Esophagus (tissue), 2 donors: ENCODE data around the gene ZSCAN1. TPM values are rescaled to one million over a fixed set of nuclear protein-coding genes. Genes with fewer than 3 reads are reported as not detected.

Experiments
- H3K27ac ChIP-seq, 2 donors: one replicate each; pipeline ENCODE4 v1.5.1; 2013; ENCODE audit warnings: low read depth in 2 of 2, mild to moderate bottlenecking in 2 of 2, inconsistent platforms in 1 of 2, low read length in 1 of 2, moderate library complexity in 1 of 2
- H3K27me3 ChIP-seq, 2 donors: one replicate each; pipeline ENCODE4 v1.6.1; 2013; ENCODE audit warnings: low read length in 2 of 2, control low read depth in 1 of 2, mild to moderate bottlenecking in 1 of 2; ENCODE audit not compliant: insufficient read depth in 2 of 2, control insufficient read depth in 1 of 2
- H3K36me3 ChIP-seq, 2 donors: one replicate each; pipeline ENCODE4 v1.6.1; 2013; ENCODE audit warnings: low read length in 1 of 2; ENCODE audit not compliant: control insufficient read depth in 2 of 2, insufficient read depth in 2 of 2
- H3K4me1 ChIP-seq, 2 donors: one replicate each; pipeline ENCODE4 v1.6.1; 2013; ENCODE audit warnings: low read length in 1 of 2; ENCODE audit not compliant: control insufficient read depth in 2 of 2, insufficient read depth in 2 of 2
- H3K4me3 ChIP-seq, 2 donors: one replicate each; pipeline ENCODE4 v1.5.1; 2013; ENCODE audit warnings: low read length in 2 of 2, mild to moderate bottlenecking in 2 of 2, low read depth in 1 of 2, moderate library complexity in 1 of 2
- H3K9me3 ChIP-seq, 2 donors: one replicate each; pipeline ENCODE4 v1.6.1; 2013; ENCODE audit warnings: mild to moderate bottlenecking in 2 of 2, low read depth in 1 of 2, low read length in 1 of 2, moderate library complexity in 1 of 2; ENCODE audit not compliant: control insufficient read depth in 2 of 2, insufficient read depth in 1 of 2
- WGBS, 2 donors: extraction: QIAGEN DNeasy Blood & Tissue Kit; methylation state at CpG; one replicate each; pipeline ENCODE4 v1.1.7; 2013; 5-methylcytosine and 5-hydroxymethylcytosine counted together
- polyA plus RNA-seq, 2 donors: library from polyadenylated mRNA; stranded (reverse); fragments of 200-250 nt; gene quantifications; one replicate each; pipeline ENCODE4 v1.2.3, GENCODE V29; 2013
- donor health status: healthy with polysubstance abuse.
- donor health status: Bipolar disorder and iron deficiency.

Gene ZSCAN1
- polyA plus RNA-seq, 2 donors = 0.05 TPM; not detected in 1

DNA sequence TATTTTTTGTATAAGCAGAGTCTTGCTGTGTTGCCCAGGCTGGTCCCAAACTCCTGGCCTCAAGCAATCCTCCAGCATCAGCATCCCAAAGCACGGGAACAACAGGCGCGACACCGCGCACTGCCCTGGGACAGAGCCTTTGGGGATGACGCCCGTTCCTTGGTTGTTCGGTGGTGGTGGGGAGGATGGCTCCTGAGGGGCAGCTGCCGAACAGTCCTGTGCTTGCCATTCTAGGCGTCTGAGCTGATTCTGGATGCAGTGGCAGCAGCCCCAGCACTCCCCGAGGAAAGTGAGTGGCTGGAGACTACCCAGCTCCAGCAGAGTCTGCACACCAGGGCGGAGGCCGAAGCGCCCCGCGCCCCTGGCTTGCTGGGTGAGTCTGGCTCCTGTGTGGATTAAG lies 18.4 kb downstream of the ZSCAN1 start:
- Histone ChIP-seq H3K27me3 (no peaks in the 10 kb centered on the region), H3K9me3 (peaks cover 14 to 55% of the 10 kb centered on the region in 2 donors), H3K27ac (no peak overlapping the region), H3K4me3 (no peak overlapping the region), H3K4me1 (no peaks in the 10 kb centered on the region), H3K36me3 (no peaks in the 10 kb centered on the region)
- 96 to 97% methylated on average over 16 of the region's 16 CpGs for WGBS, 2 donors

DNA sequence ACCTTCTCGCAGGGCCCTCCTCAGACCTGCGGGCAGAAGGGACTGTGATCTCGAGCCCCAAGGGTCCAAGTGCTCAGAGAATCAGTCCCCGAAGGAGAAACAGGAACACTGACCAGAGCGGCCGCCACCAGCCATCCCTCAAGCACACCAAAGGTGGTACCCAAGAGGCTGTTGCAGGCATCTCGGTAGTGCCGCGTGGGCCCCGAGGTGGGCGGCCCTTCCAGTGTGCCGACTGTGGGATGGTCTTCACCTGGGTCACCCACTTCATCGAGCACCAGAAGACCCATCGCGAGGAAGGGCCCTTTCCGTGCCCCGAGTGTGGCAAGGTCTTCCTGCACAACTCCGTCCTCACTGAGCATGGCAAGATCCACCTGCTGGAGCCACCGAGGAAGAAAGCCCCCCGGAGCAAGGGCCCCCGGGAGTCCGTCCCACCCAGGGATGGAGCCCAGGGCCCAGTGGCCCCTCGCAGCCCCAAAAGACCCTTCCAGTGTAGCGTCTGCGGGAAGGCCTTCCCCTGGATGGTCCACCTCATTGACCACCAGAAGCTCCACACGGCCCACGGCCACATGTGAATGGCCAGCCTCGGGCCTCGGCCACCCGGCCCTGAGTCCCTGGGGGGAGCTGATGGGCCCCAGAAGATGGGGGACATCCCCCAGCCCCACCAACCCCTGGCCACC lies 19.8 kb downstream of the ZSCAN1 start:
- WGBS, 2 donors = 92 to 93% methylated on average over 30 of the region's 30 CpGs
- Histone ChIP-seq H3K4me3 (no peak overlapping the region), H3K9me3 (peaks cover 9 to 52% of the 10 kb centered on the region in 2 donors), H3K27me3 (no peaks in the 10 kb centered on the region), H3K36me3 (no peaks in the 10 kb centered on the region), H3K4me1 (no peaks in the 10 kb centered on the region), H3K27ac (no peak overlapping the region)

DNA sequence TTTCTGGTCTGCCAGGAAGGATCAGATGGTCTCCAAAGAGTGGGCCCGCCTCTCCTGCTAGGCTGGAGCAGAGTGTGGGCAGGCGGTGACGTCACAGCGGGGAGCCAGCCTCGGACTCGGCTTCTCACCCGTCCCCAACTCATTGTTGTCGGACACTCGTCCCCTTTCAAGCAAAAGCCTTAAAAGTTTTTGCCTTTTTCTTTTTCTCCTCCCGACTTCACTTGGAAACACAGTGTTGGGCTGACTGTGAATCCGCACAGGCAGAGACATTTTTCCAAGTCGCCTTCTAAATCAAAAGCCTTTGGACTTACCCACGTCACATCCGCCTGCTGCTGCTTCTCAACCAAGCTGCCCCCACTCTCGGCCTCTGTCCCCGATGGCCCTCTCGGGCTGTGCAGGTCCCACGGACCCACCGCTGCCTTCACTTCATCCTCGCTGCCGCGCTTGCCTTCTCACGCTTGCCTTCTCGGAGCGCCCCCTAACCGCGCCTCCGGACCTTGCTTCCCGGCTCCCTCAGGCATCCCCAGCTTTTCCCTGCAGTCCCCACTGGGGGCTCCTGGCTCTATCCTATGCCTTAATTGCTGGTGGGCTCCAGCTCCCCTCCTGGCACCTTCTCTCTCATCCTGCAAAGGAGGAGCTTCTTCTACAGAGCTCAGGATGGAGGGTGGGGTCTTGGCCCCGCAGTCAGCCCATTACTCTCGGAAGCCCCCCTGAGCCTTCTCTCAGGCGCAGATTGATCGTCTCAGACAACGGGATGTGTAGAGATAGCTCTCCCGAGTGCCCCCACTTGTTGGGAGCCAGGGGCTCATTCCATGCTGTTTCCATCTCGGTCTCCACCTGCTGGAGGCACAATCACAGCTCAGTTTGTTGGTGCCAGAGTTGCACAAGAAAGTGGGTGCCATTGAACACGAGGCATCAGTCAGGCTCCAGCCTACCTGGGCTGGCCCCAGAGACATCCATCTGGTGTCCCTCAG lies 21.4 kb downstream of the ZSCAN1 start:
- H3K4me3 ChIP-seq = peak overlapping the region; percentile 27 to 31
- peaks cover 6 to 55% of the 10 kb centered on the region in 2 donors for H3K9me3 ChIP-seq
- 26 to 36% methylated on average over 37 of the region's 37 CpGs for WGBS, 2 donors

DNA sequence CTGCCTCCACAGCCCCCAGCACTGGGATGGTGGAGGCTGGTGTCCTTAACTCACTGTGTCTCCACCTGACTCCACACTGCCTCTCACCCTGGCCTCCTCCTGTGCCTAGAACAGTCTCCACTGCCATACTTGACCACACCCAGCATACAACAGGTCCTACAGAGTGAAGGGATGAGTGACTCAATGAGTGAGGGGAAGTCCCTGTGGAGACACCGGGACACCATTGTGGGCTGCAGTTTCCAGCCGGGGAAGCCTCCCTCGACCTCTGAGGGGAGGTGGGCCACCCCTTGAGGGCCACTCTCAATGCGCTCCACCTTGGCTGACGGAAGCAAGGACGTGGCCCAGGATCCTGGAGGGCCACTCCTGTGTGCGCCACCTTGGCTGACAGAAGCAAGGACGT lies 22.4 kb downstream of the ZSCAN1 start:
- Histone ChIP-seq H3K4me1 (peaks cover 0 to 5% of the 10 kb centered on the region in 2 donors), H3K27me3 (no peaks in the 10 kb centered on the region)

More for the DNA sequence above, 21.4 kb downstream of the ZSCAN1 start:
- peaks cover 0 to 5% of the 10 kb centered on the region in 2 donors for H3K4me1 ChIP-seq
- no peaks in the 10 kb centered on the region for H3K27me3 ChIP-seq
- no peaks in the 10 kb centered on the region for H3K36me3 ChIP-seq
- H3K27ac ChIP-seq = peak overlapping the region in 1 of 2 donors; percentile 6

DNA sequence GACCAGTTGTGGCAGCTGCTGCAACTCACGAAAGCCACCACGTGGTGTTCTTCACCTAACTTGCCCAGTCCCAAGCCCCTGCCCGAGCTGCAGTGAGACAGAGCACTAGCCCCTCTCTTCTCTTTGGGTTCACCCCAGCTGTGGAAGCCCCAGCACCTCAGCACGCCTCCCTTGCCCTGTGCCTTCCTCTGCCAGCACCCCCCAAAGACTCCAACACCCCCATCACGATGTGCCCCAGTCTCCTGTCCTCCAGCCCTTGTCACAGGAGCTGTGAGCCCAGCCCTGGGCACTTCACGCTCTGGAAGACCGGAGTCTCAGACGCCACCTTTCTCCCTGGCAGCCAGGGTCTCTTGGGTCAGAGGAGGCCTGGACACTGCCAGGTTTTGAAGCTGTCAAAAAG lies 23.0 kb downstream of the ZSCAN1 start:
- WGBS, 2 donors = 85 to 89% methylated on average over 8 of the region's 8 CpGs
- H3K4me1 ChIP-seq = peaks cover 0 to 5% of the 10 kb centered on the region in 2 donors
- H3K27me3 ChIP-seq = no peaks in the 10 kb centered on the region
- no peak overlapping the region for H3K4me3 ChIP-seq
- peaks cover 3 to 49% of the 10 kb centered on the region in 2 donors for H3K9me3 ChIP-seq
- H3K36me3 ChIP-seq = no peaks in the 10 kb centered on the region
- no peak overlapping the region for H3K27ac ChIP-seq

More for the DNA sequence above, 22.4 kb downstream of the ZSCAN1 start:
- no peaks in the 10 kb centered on the region for H3K36me3 ChIP-seq
- peaks cover 3 to 54% of the 10 kb centered on the region in 2 donors for H3K9me3 ChIP-seq
- no peak overlapping the region for H3K4me3 ChIP-seq
- 90 to 91% methylated on average over 7 to 8 of the region's 8 CpGs for WGBS, 2 donors
- H3K27ac ChIP-seq = no peak overlapping the region

DNA sequence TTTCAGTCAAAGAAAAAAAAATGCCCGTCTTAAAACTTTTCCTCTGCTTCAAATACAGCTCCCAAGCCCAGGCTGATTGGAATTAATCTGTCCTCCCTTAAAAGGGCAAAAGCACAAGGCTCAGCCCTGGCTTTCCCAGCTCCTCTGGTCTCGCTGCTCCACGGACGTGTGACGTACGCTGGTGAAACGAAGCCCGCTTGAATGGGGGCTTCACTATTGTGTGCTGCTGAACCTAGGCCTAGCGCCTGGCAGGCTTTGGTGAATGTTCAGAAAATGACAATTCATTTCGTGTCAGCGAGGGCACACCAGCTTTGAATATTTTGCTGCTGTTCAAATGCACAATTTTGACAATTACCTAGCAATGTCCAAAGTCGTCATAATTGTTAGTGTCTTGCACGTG lies 24.6 kb downstream of the ZSCAN1 start:
- H3K9me3 ChIP-seq = peaks cover 6 to 42% of the 10 kb centered on the region in 2 donors
- peaks cover 0 to 2% of the 10 kb centered on the region in 2 donors for H3K36me3 ChIP-seq
- WGBS, 2 donors = 81 to 87% methylated on average over 13 of the region's 13 CpGs
- no peak overlapping the region for H3K4me3 ChIP-seq
- H3K4me1 ChIP-seq = peaks cover 0 to 5% of the 10 kb centered on the region in 2 donors
- no peaks in the 10 kb centered on the region for H3K27me3 ChIP-seq
- peak overlapping the region; percentile 76 to 92 for H3K27ac ChIP-seq

DNA sequence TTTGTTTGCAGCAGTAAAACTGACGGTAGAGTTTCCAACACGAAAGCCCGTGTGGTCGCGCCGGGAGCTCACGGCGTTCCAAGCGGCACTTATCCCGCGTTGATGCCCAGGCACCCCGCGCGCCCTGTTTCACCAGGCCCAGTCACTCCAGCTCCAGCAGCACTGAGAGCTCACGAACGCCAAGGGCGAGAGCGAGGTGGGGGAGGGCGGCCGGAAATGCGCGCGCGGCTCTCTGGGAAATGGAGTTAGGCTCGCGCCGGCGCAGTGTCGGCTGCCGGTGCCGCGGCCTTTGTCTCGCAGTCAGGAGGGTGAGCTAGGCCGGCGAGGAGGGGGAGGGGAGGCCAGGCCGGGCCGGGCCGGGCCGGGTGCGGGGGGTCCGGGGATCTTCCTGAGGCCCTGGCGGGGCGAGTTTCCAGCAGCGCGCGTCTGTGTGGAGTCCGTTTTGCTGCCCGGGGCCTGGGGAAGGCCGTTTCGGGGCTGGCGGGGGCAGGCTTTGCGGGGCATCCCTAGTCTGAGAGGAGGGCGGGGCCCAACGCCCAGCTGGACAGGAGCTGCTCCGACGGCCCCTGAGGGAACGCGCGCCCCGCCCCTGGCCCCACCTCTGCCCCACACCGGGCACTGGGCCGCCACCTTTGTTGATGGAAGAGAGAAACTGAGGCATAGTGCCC lies 25.3 kb downstream of the ZSCAN1 start, which contains the start of gene ZNF135:
Gene ZNF135, plus strand, starts transcription at position 280 of the 668 bp plus-strand sequence. CDS start 721 bp downstream, outside the sequence.
- peaks cover 6 to 43% of the 10 kb centered on the region in 2 donors for H3K9me3 ChIP-seq
- no peaks in the 10 kb centered on the region for H3K27me3 ChIP-seq
- peak within 1 kb of the TSS; percentile 64 to 77 for H3K4me3 ChIP-seq
- WGBS, 2 donors = 3% methylated on average over 61 to 62 of the region's 62 CpGs
- H3K27ac ChIP-seq = peak within 1 kb of the TSS; percentile 84 to 92
- peaks cover 0 to 5% of the 10 kb centered on the region in 2 donors for H3K4me1 ChIP-seq
- H3K36me3 ChIP-seq = peaks cover 0 to 5% of the 10 kb centered on the region in 2 donors

DNA sequence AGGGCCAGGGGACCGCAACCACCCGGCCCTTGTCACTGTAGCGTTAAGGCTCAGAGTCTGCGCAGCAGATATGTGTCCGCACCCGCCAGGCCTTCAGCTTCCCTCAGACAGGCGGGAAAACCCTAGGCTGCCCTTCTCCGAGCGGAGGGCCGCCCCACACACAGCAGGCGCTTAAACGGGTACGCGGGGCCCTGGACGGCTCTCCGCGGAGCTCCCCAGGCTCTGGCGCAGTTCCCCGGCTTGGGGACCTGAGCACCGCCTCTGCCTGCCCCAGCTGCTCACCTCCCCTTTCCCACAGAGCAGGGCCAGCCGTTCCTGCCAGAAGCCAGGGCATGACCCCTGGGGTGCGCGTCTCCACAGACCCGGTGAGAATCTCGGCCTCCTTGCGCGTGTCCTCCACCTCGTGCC lies 25.9 kb downstream of the ZSCAN1 start:
- H3K4me1 ChIP-seq = peaks cover 0 to 5% of the 10 kb centered on the region in 2 donors
- peak overlapping the region; percentile 84 to 92 for H3K27ac ChIP-seq
- H3K9me3 ChIP-seq = peaks cover 6 to 44% of the 10 kb centered on the region in 2 donors
- H3K27me3 ChIP-seq = no peaks in the 10 kb centered on the region
- H3K4me3 ChIP-seq = peak overlapping the region; percentile 64 to 77
- WGBS, 2 donors = 16 to 22% methylated on average over 27 to 28 of the region's 28 CpGs
- H3K36me3 ChIP-seq = peaks cover 0 to 5% of the 10 kb centered on the region in 2 donors

DNA sequence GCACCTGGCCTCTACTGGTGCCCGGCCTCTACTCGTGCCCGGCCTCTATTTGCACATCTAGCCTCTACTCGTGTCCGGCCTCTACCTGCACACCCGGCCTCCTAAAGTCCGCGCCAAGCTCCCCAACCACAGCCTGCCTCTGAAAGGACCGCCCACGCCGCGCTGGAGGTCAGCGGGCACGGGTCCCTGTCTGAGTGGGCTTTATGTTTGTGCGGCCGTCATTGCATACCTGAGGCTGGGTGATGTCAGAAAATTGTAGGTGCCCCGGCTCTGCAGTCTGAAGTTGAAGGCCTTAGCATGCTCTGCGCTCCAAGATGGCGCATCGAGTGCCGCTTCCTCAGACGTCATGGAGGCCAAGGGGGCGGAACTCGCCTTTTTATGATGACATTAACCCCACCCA lies 26.4 kb downstream of the ZSCAN1 start:
- Histone ChIP-seq H3K27ac (no peak overlapping the region), H3K4me3 (peak overlapping the region in 1 of 2 donors; percentile 77), H3K27me3 (no peaks in the 10 kb centered on the region), H3K9me3 (peaks cover 6 to 41% of the 10 kb centered on the region in 2 donors), H3K4me1 (peaks cover 0 to 5% of the 10 kb centered on the region in 2 donors), H3K36me3 (peaks cover 0 to 5% of the 10 kb centered on the region in 2 donors)
- 89% methylated on average over 24 of the region's 24 CpGs for WGBS, 2 donors
